K562 (cell line): ENCODE results near the gene TSPAN11. TPM values are rescaled to one million over a fixed set of nuclear protein-coding genes. Genes with fewer than 3 reads are reported as not detected.

ENCODE experiments used
- ADNP ChIP-seq: fragments of 200-800 bp; sonication (Bioruptor generic); IDR thresholded peaks from 2 replicates; pipeline ENCODE4 v1.6.1; 2016; ENCODE audit warnings: missing genetic modification characterization, missing compliant biosample characterization
- BHLHE40 ChIP-seq: IDR thresholded peaks from 2 replicates; pipeline ENCODE4 v1.6.1; 2011; ENCODE audit warnings: low read length, improper control_type of control experiment
- CBX1 ChIP-seq: sonication (generic); IDR thresholded peaks from 2 replicates; pipeline ENCODE4 v1.6.1; 2016; ENCODE audit warnings: antibody characterized with exemption, low read depth, mild to moderate bottlenecking
- DDX20 ChIP-seq: fragments of 450-650 bp; IDR thresholded peaks from 2 replicates; pipeline ENCODE4 v1.6.1; 2016; ENCODE audit warnings: missing genetic modification characterization, low read depth, mild to moderate bottlenecking, missing compliant biosample characterization, moderate library complexity
- E2F4 ChIP-seq: sonication (generic); formaldehyde crosslinking; IDR thresholded peaks from 2 replicates; pipeline ENCODE4 v1.8.0; 2022; ENCODE audit warnings: mild to moderate bottlenecking, low read depth, missing genetic modification reagents
- E2F8 ChIP-seq: fragments of 450-650 bp; IDR thresholded peaks from 2 replicates; pipeline ENCODE4 v1.7.1; 2018; ENCODE audit warnings: mild to moderate bottlenecking, low read depth; ENCODE audit not compliant: partially characterized antibody
- HBP1 ChIP-seq: fragments of 450-650 bp; formaldehyde crosslinking; IDR thresholded peaks from 2 replicates; pipeline ENCODE4 v1.4.0; 2022; ENCODE audit warnings: missing genetic modification characterization
- ZMIZ1 ChIP-seq, 2 experiments: fragments of 150-350 bp in 1 of 2; IDR thresholded peaks; 2 replicates each; pipeline ENCODE4 v1.6.1; 2012 to 2016; ENCODE audit warnings: low read depth in 2 of 2, low read length in 2 of 2, mild to moderate bottlenecking in 1 of 2, moderate library complexity in 1 of 2
- polyA plus RNA-seq, 8 experiments: library from polyadenylated mRNA; depleted of rRNA in 4 of 8; stranded (reverse) in 5 of 8; unstranded in 3 of 8; fragments of >200 nt; fragmentation: Nextera tagmentation in 2 of 8; fragmentation: Illumina TruSeq in 1 of 8; extraction: Ambion mirVana in 2 of 8; extraction: Trizol in 1 of 8; gene quantifications; 2 replicates each; pipeline versions ENCODE4 v1.2.1 to v1.2.3, GENCODE V29; 2011 to 2014; ENCODE audit warnings: inconsistent platforms in 1 of 8, missing spikeins in 1 of 8
- total RNA-seq, 7 experiments: library from RNA; depleted of rRNA in 6 of 7; stranded (reverse); fragments of >200 nt in 6 of 7; fragmentation: Illumina TruSeq in 2 of 7; extraction: Trizol in 2 of 7; gene quantifications; 2 replicates each; pipeline versions ENCODE4 v1.2.1 to v1.2.3, GENCODE V29; 2011 to 2021; ENCODE audit warnings: low replicate concordance in 1 of 7

The TSPAN11 gene
- total and polyA plus RNA-seq, 9 of the 15 experiments (the other 6 are each of a cell fraction or from before 2014, with no cell fraction given): not detected

GRCh38 chr12:30959110-30959710 lies 32.7 kb downstream of the TSPAN11 start (continued):
- TF ChIP-seq E2F8: no peak
- no peak for TF ChIP-seq DDX20
- no peak for TF ChIP-seq CBX1
- TF ChIP-seq E2F4 (CRISPR knock-in tag): no peak
- no peak for TF ChIP-seq BHLHE40
- no peak for TF ChIP-seq ADNP (tag)
- no peak for TF ChIP-seq HBP1 (CRISPR knock-in tag)
- no peak for TF ChIP-seq ZMIZ1 (IDR thresholded peaks at IDR 0.05; ENCODE audit: low read depth in 2 of 2, low read length in 2 of 2)
